Transverse colon (tissue), 3 donors: Measurements from ENCODE around the gene JARID2.

ENCODE experiments used
- CTCF ChIP-seq, 5 experiments: fragments of 200-600 bp in 3 of 5; fragments of 450-650 bp in 2 of 5; sonication (generic) in 3 of 5; IDR thresholded peaks; 1 replicate in 2 of 5; 2 replicates in 3 of 5; pipeline ENCODE4 v1.5.1; 2016 to 2017; ENCODE audit warnings: antibody characterized with exemption in 5 of 5, inconsistent platforms in 3 of 5, mild to moderate bottlenecking in 2 of 5, moderate library complexity in 1 of 5
- EP300 ChIP-seq: sonication (generic); formaldehyde crosslinking; IDR thresholded peaks from one replicate; pipeline ENCODE4 v1.6.1; 2017; ENCODE audit warnings: antibody characterized with exemption, low read depth
- POLR2A ChIP-seq: fragments of 450-650 bp; IDR thresholded peaks from one replicate; pipeline ENCODE4 v1.6.1; 2016; ENCODE audit warnings: antibody characterized with exemption, mild to moderate bottlenecking, moderate library complexity

GRCh38 chr6:15268137-15268908 lies 22.5 kb downstream of the JARID2 start:
- TF ChIP-seq POLR2A (no peak), CTCF (IDR thresholded peaks at IDR 0.05) (no peak), EP300 (no peak)
